HG02852 (cell line): ENCODE measurements around the gene SELENOI.

ENCODE experiments used
- ATAC-seq: cut with Tn5 transposase; IDR thresholded peaks from one replicate; pipeline ENCODE4 v1.9.1; 2021; ENCODE audit warnings: mild to moderate bottlenecking, moderate library complexity; ENCODE audit not compliant: unreplicated experiment

The SELENOI gene

DNA sequence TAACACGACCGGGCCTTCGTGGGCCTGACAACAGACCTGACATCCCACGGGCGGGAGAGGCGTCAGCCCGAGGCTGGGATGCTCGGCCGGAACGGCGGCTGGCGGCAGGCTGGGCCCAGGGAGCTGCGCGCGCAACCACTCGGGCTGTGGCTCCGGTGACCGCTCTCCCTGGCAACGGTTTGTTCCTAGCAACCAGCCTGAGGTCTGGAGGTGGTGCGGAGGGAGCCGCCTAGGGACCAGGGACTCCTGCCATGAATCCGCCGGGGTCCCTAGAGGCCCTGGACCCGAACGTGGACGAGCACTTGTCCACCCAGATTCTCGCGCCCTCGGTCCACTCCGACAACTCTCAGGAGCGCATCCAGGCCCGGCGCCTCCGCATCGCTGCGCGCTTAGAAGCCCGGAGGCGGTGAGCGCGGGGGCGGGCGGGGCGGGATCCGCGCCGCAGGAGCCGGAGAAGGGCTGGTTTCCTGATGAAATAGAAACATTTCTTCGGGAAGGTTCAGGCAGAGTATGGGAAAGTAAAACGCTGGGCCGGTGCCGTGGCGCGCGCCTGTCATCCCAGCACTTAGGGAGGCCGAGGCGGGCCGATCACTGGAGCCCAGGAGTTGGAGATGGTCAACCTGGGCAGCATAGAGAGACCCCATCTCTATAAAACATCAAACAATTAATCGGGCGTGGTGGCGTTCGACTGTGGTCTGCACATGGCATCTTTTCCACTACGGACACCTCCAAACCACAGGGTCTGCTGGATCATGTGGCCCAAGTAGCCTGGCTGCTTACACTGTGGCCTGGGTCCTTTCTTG, 56.0 kb downstream of the SELENOI start, which contains the start of gene DRC1:
DRC1 (plus strand) TSS at position 182 of the 803 bp plus-strand sequence; CDS start at position 252, 70 bp downstream.
- no peak for ATAC-seq

DNA sequence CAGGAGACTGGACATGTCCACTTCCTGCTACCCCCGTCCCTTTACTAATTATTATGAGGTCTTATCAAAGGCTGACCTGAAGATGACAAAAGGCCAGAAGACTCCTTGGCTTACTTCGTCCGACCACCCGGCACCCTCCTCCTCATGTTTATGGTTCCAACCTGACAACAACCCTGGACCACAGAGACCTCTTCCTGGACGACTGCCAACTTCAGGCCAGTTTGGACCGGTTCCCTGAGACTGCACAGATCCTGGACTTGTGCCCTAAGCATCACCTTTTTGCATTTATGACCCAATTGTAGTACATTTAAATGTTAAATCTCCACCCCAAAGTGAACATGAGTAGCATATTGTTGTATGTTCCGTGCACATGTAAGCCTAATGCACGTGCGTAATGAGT, 61.6 kb downstream of the SELENOI start:
- no peak for ATAC-seq

DNA sequence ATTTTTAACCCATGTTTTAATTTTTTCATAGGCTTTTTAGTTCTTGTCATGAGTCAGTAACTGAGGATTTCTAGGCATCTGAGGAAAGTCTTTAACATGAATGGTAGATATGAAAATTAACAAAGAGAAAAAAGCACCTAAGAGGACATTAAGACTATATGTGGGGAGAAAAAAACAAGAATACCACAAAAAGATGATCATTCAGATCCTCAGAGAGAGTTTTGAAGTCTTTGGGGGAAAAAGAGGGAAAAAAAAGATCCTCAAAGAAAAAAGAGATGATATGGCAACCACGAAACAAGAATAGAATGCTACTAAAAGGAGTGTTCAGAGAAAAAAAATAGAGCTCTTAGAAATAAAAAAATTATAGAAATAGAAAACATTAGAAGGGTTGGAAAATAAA, 63.8 kb downstream of the SELENOI start:
- ATAC-seq: no peak

DNA sequence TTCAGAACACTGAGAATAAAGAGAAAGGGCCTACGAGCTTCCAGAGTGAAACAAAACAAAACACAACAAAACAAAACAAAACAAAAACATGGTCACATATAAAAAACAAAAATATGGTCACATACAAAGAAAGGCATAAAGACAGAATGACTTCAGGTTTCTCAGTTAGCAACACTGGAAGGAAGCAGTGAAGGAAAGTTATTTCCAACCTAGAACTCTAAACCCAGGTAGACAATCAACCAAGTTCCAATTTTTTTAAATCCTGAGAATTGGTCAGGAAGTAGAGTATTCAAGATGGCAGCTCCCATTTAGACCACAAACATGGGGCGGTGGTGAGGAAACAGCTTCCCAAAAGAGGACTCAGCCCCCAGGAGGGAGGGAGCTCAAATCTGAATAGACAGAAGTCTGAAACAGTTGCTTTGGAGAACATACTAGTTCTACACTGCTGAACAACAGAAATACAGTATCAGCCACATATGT, 64.9 kb downstream of the SELENOI start:
- ATAC-seq: no peak

DNA sequence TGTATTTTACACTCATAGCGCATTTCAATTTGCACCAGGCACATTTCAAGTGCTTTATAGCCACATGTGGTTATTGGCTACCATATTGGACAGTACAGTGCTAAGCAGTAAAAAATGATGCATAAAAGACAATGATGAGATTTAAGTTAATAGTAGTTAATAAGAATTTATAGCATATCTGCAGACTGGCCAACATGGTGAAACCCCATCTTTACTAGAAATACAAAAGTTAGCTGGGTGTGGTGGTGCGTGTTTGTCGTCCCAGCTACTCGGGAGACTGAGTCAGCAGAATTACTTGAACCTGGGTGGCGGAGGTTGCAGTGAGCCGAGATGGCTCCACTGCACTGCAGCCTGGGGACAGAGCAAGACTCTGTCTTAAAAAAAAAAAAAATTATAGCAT, 65.5 kb downstream of the SELENOI start:
- ATAC-seq: no peak

DNA sequence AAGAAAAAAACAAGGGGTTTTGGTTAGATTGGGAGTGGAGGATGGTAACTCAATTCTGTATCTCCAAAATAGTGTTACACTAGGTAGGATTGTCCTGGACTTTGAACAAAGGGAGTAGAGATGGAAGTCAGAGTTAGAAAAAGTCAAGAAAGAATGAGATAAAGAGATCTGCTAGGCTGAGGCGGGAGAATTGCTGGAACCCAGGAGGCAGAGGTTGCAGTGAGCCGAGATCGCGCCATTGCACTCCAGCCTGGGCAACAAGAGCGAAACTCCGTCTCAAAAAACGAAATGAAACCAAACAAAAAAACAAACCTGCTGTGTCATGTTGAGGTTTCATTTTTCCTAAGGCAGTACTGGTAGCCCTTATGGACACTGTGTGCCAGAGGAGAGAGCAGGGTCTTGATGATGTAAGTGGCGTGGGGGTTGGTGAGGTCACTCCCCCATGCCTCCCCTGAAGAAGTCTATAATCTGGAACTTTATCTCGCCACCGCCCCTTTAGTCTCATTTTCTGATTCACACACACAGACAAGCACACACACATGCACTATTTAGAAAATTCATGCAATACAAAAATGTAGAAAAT, 66.2 kb downstream of the SELENOI start:
- no peak for ATAC-seq

DNA sequence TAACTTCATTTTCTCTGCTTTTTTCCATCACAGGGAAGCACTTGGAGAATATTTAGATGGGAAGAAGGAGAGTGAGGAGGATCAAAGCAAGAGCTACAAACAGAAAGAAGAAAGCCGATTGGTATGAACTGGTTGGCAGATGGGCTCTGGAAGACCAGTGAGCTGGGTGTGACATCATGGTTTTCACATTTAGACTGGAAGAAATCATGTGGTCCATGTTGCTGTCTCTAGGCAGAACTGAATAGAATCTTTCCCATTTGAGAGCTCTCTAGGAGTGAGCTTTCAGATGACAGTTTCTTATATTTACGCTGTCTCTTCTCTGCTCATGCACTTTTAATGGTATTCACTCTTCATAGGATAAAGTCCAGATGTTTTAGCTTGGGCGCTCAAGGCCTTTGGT, 68.4 kb downstream of the SELENOI start:
- no peak for ATAC-seq

DNA sequence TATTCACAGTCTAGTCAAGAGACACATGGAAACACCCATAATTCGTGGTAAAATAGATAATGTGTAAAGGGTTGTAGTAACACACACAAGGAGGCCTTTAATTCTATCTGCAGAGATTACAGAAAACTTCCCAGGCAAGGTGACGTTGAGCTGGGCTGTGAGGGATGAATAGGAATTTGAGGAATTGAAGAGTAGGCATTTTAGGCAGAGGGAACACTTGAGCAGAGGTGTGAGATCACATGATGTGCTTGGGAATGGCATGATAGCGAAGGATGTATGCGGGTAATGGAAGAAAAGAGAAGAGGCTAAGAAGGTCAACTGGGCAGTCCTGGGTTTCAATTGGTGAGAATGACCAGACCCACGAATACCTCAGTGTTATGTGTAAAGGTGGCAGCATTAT, 76.0 kb downstream of the SELENOI start:
- ATAC-seq: no peak

DNA sequence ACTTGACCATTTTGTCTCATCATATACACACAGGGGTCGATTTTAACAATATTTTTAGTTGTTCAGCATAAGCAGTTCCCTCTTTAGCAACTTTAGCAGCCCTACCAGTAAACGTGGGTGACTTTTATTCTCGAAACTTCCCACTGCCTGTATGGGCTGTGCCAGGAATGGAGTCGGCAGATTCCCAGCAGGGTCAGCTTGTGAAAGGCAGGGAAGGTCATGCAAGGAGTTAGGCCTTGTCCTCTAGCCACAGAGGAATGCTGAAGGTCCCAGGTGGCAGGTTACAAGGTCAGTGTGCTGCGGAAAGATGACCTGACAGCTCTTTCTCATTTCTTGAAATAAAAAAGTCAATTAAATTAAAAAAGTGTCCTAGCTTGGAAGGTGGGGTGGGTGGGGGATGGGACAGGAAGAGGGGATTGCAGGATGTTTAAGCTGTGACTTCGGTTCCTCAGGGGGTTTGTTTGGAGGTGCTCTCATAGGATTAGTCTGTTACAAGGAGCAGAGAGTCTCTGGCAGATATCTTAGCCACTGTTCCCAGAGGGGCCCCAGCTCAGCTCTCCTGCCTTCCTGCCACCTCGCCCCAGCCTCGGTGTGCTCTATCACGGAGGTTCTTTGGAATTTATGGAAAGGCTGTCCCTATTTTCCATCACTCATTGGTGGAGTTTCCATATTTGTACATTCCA, 77.1 kb downstream of the SELENOI start:
- no peak for ATAC-seq

DNA sequence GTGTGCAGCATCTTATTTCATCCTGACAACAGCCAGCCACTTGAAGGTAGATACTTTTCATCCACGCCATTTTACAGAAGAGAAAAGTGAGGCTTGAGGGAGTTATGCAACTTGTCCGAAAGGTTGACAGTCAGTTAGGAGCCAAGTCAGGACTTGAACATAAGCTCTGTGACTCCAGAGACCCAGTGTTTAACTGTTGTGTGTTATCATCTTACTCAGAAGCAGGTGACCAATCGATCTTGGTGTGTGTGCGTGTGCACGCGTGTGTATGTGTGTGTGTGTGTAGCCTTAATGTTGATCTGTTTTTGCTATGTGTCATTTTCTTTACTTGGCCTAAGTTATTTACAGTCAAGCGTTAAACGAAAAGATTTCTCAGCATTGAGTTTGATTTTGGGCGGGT, 77.8 kb downstream of the SELENOI start:
- no peak for ATAC-seq

DNA sequence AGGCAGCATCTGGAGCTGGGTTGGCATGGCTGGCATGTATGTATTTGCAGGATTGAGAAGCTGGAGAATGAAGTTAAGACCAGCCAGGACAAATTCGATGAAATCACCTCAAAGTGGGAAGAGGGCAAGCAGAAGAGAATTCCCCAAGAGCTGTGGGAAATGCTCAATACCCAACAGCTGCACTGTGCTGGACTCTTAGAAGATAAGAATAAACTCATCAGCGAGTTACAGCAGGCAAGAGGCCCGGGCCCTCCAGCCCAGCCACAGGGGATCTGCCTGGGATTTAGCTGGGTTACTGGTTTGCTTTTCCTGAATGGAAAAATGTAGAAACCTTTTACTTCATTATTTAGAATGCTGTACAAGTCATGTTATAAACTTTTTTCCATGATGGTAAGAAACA, 78.3 kb downstream of the SELENOI start:
- no peak for ATAC-seq

DNA sequence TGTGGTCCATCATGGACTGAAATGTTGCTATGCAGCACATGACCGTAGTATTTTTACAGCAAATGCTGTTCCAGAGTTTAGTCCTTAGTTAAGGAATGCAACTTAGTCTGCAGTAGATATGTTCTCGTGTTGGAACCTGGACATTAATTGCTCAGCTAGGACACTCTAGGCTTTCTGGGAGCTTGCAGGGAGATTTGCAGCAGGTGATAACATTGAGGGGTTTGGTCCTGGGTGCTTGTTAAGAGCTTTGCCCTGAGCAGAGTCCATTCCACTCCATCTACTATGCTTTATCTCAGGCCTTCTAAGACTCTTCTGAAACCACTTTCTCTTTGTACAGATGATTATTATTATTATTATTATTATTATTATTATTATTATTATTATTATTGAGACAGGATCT, 82.9 kb downstream of the SELENOI start:
- no peak for ATAC-seq

DNA sequence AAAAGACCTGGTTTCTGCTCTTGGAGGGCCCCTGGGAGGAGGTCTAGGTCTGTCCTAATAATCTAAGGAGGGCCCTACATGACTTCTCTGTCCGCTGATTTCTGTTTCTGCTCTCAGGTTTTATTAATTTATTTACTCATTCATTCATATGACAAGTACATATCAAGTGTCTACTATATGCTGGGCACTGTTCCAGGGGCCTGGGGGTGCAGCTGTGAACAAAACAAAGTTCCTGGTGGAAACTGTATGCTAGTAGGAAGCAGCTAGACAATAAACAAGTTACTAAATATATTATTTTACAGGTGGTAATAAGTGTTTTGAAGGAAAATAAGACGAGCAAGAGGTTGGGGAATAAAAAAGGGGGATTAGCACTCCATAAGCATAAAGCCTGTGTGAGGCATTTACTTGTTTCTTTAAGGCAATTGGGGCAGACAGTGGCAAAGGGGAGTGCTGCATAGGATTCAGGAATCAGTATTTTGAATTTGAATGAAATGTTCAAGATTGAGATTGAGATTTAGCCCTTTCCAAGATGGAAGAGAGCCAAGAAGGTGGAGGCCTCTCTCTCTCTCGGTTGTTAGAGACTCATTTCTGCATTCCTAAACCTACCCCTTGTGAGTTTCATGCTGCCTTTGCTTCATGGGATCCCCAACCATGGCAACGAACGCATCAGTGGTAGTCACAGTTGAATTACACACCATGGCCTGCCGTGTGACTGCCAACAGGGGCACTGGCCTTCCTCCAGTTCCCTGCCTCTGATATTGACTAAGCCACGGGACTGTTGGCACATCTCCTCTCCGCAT, 84.0 kb downstream of the SELENOI start:
- ATAC-seq: no peak

DNA sequence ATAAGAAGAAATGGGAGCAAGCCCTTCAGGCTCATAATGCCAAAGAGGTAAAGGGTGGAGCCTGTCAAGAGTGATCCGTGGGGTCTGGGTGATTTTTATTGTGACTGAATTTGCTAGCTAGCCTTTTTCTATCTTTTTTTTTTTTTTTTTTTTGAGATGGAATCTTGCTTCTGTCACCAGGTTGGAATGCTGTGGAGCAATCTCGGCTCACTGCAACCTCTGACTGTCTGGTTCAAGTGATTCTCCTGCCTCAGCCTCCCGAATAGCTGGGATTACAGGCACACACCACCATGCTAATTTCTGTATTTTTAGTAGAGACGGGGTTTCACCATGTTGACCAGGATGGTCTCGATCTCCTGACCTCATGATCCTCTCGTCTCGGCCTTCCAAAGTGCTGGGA, 84.9 kb downstream of the SELENOI start:
- ATAC-seq: no peak

DNA sequence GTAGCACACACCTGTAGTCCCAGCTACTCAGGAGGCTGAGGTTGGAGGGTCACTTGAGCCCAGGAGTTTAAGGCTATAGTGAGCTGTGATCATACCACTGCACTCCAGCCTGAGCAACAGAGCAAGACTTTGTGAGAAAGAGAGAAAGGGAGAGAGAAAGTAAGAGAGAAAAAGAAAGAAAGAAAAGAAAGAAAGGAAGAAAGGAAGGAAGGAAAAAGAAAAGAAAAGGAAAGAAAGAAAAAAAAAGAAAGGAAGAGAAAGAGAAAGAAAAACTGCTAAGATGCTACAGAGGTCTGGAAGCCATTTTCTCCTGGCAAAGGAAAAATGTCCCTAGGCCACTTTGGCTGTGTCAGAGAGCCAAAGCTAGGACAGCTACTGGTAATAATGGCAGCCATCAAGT, 86.4 kb downstream of the SELENOI start:
- no peak for ATAC-seq

DNA sequence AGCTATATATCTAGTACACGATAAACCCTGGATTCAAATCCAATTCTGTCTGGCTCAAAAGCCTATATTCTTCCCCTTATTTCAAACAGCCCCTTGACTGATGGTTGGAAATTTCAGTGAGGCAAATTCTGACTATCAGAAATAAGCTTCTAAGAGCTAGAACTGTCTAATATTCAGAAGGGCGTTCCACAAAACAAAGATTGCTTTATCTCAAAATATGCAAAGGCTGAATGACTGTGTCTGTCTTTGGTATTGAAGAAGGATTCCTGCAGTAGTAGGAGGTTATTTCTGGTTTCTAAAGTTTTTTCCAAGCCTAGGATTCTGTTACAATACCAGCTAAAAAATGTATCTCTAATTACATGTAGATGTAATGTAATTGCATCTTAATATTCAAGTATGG, 86.9 kb downstream of the SELENOI start:
- ATAC-seq: no peak

DNA sequence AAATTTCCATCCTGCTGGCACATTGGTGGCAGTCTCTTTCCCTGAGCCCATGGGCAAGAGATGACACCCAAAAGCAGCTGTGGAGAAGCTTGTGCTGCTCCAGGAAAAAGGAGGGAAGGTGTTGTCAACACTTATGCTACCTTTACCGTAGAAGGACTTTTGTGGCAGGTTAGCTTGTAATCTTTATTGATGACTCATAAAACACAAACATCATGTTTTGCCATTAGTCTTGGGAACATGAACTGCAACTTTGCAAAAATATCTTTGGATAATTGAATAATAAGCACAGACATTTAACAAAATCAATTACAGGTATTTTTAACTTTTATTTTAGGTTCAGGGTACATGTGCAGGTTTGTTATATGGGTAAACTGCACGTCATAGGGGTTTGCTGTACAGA, 89.2 kb downstream of the SELENOI start:
- no peak for ATAC-seq

DNA sequence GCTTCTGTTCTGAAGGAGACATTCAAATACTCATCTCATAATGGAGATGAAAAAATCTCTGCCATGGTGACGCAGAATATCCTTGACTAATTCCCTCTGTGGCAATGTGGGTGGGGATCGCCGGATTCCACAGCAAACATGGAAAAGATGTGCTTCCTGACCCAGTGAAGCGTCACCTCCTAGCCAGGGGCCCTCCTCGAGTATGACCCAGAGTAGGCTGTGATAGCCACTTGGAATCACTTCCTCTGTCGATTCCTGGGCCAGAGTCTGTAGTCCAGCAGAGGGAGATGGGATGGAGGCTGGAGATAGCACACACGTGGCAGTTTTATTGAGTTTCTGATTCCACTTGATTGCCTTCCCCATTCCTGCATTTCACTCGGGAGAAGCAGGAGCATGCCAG, 92.6 kb downstream of the SELENOI start:
- ATAC-seq: no peak

DNA sequence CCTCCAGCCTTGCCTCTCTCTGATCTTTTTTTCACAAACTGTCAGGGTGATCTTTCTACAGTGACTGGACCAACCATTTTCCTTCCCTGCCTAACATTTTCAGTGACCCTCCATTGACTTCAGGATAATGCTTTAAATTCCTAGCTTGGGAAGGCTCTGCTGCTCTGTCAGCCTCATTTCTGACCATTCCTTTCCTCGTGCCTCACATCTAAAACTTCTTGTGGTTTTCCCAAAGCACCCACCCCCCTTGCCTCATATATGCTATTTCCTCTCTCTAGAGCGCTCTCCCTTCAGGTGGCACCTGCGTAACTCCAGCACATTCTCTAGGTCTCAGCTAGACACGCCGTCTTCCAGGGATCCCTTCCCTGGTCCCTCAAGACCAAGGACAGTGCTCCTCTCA, 93.0 kb downstream of the SELENOI start:
- no peak for ATAC-seq

DNA sequence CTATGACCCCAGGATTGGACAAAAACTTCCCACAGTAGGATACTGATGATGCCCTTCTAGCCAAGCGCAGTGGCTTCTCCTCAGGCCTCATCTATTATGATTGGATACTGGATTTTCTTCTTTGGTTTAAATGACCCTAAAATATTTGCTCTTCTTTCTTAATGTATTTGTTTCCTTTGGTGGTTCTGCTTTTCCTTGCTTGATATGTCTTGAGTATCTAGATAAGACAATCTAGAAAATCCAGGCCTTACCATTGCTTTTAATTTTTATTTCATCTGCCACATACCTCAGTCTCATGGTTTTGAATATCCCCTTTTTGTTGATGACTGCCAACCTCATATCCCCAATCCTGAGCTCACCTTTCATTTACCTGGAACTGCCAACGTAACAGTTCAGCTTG, 96.4 kb downstream of the SELENOI start:
- no peak for ATAC-seq

DNA sequence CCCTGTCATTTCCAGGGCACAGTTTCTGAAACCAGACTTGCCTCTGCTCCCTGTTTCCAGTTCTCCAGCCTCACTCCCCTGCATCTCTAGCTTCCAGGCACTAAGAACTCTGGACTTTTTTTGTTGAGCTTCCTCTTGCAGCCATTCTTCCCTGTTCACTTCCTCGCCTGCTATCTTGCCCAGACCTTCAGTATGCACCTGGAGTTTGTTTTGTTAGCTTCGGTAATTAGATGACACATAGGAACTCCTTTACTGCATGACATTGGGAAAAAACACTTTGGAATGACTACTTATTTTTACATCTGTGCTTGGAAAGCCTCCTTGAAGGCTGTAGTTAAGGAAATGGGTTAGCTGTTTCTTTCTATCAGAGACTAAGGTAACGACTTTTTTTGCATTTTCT, 96.8 kb downstream of the SELENOI start:
- no peak for ATAC-seq
